Purkinje cell (primary cell): ENCODE results near the gene PSMB5. TPM values are rescaled to one million over a fixed set of nuclear protein-coding genes. Genes with fewer than 3 reads are reported as not detected.

Experiments used
- polyA plus RNA-seq: library from polyadenylated mRNA; unstranded; fragments of >200 nt; fragmentation: Nextera tagmentation; gene quantifications from 2 replicates; pipeline ENCODE4 v1.2.1, GENCODE V29; 2014

PSMB5 gene
- polyA plus RNA-seq, result 475 and 624 TPM in 2 replicates

GRCh38 chr14:23034498-23035302 lies at the start of gene PSMB5:
TSS of gene PSMB5 (minus strand) at chr14:23034900. CDS start at chr14:23034881, 19 bp downstream.

DNA sequence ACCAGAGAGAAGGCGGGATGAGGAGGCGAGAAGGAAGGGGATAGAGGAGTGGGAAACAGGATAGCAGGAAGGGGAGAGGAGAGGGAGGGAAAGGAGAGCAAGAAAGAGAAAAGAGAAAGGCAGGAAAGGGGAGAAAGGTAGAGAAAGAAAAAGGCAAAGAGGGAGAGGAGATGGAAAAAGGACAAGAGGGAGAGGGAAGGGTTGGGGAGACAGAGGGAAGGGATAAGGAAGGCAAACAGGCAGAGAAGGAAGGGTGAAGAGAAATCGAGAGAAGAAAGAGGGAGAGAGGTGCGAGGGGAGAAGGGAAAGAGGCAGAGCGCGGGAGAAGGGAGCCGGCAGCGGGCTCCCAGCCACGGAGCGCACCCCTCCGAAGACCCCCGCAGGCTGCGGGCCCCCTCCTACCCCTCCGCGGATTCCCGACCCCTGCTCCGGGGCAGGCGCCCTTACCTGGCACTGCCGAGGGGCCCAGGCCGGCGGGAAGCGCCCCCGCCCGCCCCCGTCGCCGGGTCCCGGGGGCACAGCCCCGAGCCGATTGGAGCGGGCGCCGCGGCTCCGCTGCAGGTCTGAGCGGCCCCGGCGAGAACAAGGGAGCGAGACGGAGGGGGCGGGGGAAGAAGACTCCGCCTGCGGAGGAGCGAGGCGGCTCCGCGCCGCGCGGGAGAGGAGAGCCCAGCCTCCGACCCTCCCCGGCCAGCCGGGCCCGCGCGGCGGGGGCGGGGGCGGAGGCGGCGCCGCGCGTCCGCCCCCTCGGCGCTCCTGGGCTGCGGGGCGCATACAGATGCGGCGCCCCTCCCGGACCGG lies 22.5 kb upstream of the PSMB5 start, which contains the start of gene CDH24:
TSS of gene CDH24 (minus strand) at position 565 of the 801 bp plus-strand sequence. CDS start 1,787 bp downstream, outside the sequence.

DNA sequence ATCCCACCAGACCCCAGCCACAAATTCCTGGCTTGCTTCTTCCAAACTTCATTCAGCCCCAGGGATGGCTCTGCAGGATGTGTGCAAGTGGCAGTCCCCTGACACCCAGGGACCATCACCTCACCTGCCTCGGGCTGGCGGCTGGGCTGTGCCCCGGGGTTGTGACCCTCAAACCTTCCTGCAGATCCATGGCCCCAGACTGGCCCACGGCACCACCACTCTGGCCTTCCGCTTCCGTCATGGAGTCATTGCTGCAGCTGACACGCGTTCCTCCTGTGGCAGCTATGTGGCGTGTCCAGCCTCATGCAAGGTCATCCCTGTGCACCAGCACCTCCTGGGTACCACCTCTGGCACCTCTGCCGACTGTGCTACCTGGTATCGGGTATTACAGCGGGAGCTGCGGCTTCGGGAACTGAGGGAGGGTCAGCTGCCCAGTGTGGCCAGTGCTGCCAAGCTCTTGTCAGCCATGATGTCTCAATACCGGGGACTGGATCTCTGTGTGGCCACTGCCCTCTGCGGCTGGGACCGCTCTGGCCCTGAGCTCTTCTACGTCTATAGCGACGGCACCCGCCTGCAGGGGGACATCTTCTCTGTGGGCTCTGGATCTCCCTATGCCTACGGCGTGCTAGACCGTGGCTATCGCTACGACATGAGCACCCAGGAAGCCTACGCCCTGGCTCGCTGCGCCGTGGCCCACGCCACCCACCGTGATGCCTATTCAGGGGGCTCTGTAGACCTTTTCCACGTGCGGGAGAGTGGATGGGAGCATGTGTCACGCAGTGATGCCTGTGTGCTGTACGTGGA lies 7.7 kb upstream of the PSMB5 start, which contains the start of gene PSMB11:
TSS of gene PSMB11 (plus strand) at position 51 of the 804 bp plus-strand sequence. CDS start at position 65, 14 bp downstream.

GRCh38 chr14:23009939-23010726 lies 24.6 kb downstream of the PSMB5 start, which contains the start of gene C14orf93:
TSS of gene C14orf93 (minus strand) at chr14:23010143. CDS start at chr14:22999023, 11,120 bp downstream.

DNA sequence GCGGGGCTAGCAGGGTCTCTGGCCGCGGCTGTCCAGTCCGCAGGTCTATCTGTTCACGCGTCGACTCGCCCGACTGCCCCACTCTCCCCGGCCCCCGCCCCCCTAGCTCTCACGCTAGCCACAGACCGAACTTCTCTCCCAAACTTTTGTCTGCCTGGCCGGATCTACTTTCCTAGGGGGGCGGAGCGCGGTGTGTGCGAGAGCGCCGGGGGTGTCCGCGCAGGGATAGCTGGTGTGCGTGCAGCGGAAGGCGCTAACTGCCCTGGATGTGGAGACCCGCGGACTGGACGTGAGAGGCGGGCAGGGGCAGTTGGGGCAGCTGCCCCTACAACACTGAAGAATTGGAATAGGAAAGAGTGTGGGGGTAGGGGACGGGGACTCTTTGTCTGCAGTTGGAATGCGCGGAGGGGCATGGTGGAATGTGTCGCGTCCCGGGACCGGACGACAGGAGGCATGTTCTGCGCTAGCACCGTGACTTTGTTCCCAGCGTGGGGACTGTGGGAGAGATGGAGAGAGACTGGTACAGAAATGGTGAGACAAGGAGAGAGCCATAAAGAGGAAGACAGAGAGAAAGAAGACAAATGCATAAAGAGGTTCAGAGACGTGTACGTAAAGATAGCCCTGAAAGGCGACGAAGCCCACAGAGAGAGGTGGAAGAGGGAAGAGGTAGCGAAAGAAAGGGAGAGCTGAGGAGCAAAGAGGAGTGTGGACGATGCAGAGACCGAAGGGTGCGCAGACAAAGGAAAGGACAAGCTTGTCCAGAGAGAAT lies 52.0 kb downstream of the PSMB5 start, which contains the start of gene AJUBA:
TSS of gene AJUBA (minus strand) at position 75 of the 769 bp plus-strand sequence. CDS start 285 bp downstream, outside the sequence.

Other genes starting within 250 kb of the PSMB5 start
- not detected in 2 replicates for gene SLC7A7, start 219.5 kb downstream of the PSMB5 start, polyA plus RNA-seq
- gene MRPL52, start 205.0 kb downstream of the PSMB5 start, polyA plus RNA-seq, result 86.7 and 87.3 TPM in 2 replicates
- gene MMP14, start 198.3 kb downstream of the PSMB5 start, polyA plus RNA-seq, result 3.8 and 4.0 TPM in 2 replicates
- gene LRP10, start 163.2 kb downstream of the PSMB5 start, polyA plus RNA-seq, result 0.47 and 1.4 TPM in 2 replicates
- not detected in 2 replicates for gene REM2, start 151.7 kb downstream of the PSMB5 start, polyA plus RNA-seq
- gene RBM23, start 115.8 kb downstream of the PSMB5 start, polyA plus RNA-seq, result 27.9 and 36.6 TPM in 2 replicates
- 26.1 and 29.9 TPM in 2 replicates for gene PRMT5, start 105.5 kb downstream of the PSMB5 start, polyA plus RNA-seq
- 2.6 and 4.0 TPM in 2 replicates for gene HAUS4, start 77.8 kb downstream of the PSMB5 start, polyA plus RNA-seq
- 4.1 and 8.8 TPM in 2 replicates for gene AJUBA, start 52.3 kb downstream of the PSMB5 start, polyA plus RNA-seq
- 1.1 and 1.4 TPM in 2 replicates for gene C14orf93, start 24.8 kb downstream of the PSMB5 start, polyA plus RNA-seq
- gene PSMB11, start 7.3 kb upstream of the PSMB5 start, polyA plus RNA-seq, result not detected in 2 replicates
- gene CDH24, start 22.6 kb upstream of the PSMB5 start, polyA plus RNA-seq, result 0.20 TPM in 1 of 2 replicates, not detected in the other
- gene ACIN1, start 60.2 kb upstream of the PSMB5 start, polyA plus RNA-seq, result 3.0 and 5.2 TPM in 2 replicates
- gene C14orf119, start 60.6 kb upstream of the PSMB5 start, polyA plus RNA-seq, result 97.6 and 158 TPM in 2 replicates
- not detected in 2 replicates for gene CIROP, start 70.1 kb upstream of the PSMB5 start, polyA plus RNA-seq
- gene CEBPE, start 84.4 kb upstream of the PSMB5 start, polyA plus RNA-seq, result not detected in 2 replicates
- gene SLC7A8, start 148.8 kb upstream of the PSMB5 start, polyA plus RNA-seq, result 22.0 and 27.0 TPM in 2 replicates
- not detected in 2 replicates for gene RNF212B, start 203.0 kb upstream of the PSMB5 start, polyA plus RNA-seq